GM19372 (cell line): ENCODE results near the gene LY6G6D.

Experiments used
- ATAC-seq: cut with Tn5 transposase; IDR thresholded peaks from one replicate; pipeline ENCODE4 v1.9.1; 2021; ENCODE audit warnings: mild to moderate bottlenecking, low read depth, moderate library complexity; ENCODE audit not compliant: unreplicated experiment

Gene LY6G6D

DNA sequence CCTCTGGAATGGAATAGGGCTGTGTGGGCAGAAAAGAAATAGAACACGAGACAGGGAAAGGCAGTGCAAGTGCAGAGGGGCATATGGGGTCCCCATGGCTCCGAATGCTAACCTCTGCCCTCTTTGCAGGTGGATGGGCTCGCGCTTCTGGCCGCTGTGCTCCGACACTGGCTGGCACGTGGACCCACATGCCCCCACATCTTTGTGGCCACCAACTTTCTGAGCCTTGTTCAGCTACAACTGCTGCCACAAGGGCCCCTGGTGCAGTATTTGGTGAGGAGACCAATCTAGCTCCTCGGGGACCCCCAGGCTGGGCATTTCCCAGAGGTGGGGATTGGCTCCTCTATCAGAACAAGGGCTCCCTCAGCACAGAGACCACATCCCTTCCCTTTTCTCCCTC is 46.2 kb downstream of the LY6G6D start:
- ATAC-seq: no peak

DNA sequence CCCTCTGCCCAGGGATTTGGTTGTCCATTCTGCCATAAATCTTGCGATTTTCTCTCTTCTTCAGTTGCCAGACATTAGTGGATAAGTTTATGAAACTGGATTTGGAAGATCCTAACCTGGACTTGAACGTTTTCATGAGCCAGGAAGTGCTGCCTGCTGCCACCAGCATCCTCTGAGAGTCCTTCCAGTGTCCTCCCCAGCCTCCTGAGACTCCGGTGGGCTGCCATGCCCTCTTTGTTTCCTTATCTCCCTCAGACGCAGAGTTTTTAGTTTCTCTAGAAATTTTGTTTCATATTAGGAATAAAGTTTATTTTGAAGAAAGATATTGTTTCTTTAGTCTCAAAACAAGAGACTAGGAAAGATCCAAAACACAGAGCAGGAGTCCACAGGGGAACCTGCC is 47.2 kb downstream of the LY6G6D start, which contains the start of gene SAPCD1:
Gene SAPCD1, plus strand, starts transcription at position 301 of the 400 bp plus-strand sequence. CDS start 399 bp downstream, outside the sequence.
- ATAC-seq: no peak

DNA sequence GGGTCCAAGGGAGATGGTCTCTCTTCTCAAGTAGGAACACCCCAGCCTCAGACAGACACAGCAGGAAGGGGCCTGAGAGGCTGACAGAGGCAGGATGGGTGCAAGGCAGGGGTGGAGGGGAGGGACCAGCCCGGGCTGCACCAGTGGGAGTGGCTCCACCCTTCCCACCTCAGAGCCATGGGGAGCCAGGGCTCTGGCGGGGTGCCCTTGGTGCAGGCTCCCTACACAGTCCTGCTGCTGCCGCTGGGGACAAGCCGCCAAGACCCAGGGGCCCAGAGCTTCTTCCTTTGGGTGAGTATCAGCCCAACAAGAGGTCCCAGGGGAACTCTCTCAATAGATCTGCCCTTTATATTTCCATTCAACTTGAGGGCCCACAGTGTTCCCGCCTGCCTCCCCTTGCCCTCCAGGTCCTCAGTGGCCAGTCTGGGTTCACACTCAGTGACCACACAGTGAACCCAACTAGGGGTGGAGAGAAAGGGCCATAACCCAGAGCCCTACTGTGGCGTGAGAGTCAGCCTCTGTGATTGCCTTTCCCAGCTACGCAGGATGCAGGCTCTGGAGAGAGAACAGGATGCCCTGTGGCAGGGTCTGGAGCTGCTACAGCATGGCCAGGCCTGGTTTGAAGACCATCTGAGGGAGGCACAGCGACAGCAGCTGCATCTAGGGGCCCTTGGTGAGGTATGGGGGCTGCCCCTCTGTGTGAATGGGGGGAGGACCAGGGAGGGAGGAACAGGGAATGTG is 47.9 kb downstream of the LY6G6D start:
- no peak for ATAC-seq

DNA sequence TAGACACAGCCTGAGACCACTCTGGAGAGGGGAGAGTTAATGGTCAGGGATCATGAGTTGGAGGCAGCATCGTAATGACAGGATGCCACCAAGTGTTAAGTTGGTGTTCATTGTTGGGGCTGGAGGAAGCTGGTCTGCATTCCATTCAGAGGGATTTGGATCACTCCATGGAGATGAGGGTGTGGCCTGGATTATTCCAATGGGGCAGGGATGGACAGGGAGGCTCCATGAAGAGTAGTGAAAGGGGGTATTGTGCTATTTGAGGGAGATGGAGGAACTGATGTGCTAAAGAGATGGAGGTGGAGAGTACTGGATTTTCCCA is 48.4 kb downstream of the LY6G6D start:
- ATAC-seq: no peak

DNA sequence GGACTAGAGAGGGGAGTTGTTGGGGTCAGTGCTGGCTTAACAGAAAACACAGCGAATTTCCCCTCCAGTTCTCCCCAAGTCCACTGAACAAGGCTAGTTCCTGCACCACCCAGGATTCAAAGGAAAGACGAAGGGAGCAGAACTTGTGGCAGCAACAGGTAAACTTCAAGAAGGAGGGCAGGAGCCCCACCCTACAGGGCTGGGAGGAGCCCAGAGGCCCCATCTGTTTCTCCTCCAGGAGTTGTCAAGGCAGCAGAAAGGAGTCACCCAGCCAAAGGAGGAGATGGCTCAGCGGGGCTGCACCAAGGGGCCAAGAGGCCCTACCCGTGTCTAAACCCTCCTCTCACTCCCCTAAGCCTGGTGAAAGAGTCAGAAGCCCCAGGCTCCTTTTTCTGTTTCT is 49.0 kb downstream of the LY6G6D start:
- ATAC-seq: no peak

DNA sequence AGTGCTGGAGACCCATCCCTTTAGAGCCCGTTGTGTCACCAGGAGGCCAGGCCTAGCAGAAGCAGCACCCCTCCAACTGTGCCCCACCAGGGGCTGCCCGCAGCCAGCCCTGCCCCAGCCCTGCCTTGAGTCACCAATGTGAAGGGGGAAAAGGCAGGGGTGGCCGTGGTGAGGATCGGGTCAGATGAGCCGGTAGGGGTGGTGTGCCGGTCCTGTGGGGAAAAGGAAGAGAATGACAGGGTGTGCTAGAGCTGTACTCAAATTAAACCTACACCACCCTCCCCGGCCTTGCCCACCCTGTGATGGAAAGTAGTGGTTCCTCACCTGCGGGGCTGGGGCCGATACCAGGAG is 50.4 kb downstream of the LY6G6D start:
- ATAC-seq: no peak

DNA sequence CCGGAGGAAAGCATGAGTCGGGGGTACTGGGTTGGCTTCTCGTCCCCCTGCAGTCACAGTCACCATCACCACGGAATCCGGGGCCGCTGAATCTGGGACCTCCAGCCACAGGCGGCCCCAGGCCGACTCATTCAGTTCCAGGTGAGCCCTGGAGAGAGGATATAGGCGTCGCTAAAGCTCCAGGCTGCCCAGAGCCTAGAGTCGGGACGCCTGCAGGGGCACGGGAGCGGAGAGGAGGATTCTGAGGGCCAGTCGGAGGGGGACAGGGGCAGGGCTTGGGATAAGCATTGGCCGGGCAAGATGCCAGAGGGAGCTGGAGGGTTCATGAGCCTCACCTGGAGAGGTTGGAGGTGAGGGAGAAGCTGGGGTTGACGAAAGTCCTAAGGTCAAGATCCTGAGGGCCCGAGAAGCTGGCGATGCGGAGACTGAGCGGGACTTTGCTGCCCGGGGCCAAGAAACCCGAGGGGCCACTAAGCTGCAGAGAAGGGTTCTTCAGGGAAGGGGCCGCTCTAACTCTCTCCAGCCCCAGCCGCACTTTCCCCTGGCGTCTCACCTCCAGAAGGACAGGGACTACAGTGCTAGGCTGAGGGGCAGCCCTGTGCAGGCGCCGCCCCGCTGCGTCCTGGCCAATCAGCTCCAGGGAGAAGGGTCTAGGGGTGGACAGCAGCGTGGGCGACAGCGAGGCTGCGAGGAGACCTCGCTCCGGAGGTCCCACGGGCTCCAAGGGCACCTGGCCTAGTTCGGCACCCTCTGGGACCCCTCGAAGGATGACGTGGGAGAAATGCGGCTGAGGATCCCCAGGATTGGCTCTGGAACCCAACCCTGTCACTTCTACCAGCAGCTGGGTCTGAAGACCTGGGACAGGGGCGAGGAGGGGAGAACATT is 51.0 kb downstream of the LY6G6D start:
- no peak for ATAC-seq

DNA sequence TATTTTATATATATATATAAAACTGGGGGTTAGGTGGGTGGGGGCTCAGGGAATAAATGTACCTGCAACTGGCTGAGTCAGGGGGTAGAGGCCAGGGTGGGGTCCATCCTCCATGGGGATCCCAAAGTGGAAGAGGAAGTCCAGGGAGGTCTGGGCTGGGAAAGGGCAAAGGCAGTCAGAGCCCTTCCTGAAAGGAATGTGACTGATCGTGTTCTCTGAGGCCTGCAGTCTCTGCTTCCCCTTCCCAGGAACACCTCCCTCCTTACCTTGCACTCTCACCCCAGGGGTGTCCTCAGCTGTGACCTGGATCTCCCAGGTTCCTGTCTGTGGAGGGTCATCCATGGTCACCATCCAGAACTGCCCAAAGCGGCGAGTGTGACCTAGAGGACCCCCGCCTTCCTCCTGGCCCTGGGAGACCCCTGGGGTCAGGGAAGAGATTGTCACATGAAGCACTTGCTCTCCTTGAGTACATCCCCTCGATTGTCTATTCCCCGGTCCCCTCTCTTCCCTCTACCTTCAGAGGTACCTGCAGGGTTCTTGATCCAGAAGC is 52.0 kb downstream of the LY6G6D start:
- no peak for ATAC-seq
